CD4-positive, alpha-beta T cell (primary cell): ENCODE measurements around the gene IL17RC. TPM values are rescaled to one million over a fixed set of nuclear protein-coding genes. Genes with fewer than 3 reads are reported as not detected.

Experiments used
- ATAC-seq: fragments of 200-7000 bp; cut with Tn5 transposase; one replicate; pipeline ENCODE4 v1.10.0; 2022; ENCODE audit warnings: mild to moderate bottlenecking; ENCODE audit not compliant: poor library complexity
- CTCF ChIA-PET: fragments of 350-600 bp; sonication (Branson Sonifier 250); formaldehyde crosslinking; loops from one replicate; lab custom pipeline; 2021; ENCODE audit warnings: antibody characterized with exemption, inconsistent platforms; lab: Charles Lee
- POLR2A ChIA-PET: fragments of 350-600 bp; sonication (Branson Sonifier 250); formaldehyde crosslinking; loops from one replicate; lab custom pipeline; 2021; ENCODE audit warnings: antibody characterized with exemption, inconsistent platforms; lab: Charles Lee
- DNase-seq, 14 experiments: peaks; one replicate each; pipeline ENCODE4 v3.0.0-alpha.2; 2013 to 2020; ENCODE audit warnings: mixed read lengths in 2 of 14
- H3K27ac ChIP-seq, 2 donors: one replicate each; pipeline versions ENCODE4 v1.5.1 to v1.7.0; 2013; ENCODE audit warnings: low read length in 2 of 2, low read depth in 1 of 2, mild to moderate bottlenecking in 1 of 2
- H3K27me3 ChIP-seq, 2 experiments: 1 replicate in 1 of 2; 2 replicates in 1 of 2; pipeline versions ENCODE4 v1.6.1 to v1.7.0; 2013; ENCODE audit warnings: low read length in 2 of 2, control low read depth in 1 of 2, mild to moderate bottlenecking in 1 of 2, moderate library complexity in 1 of 2; ENCODE audit not compliant: insufficient read depth in 2 of 2, control insufficient read depth in 1 of 2
- H3K36me3 ChIP-seq: one replicate; pipeline ENCODE4 v1.6.1; 2013; ENCODE audit warnings: low read length, control low read depth; ENCODE audit not compliant: insufficient read depth
- H3K4me1 ChIP-seq: one replicate; pipeline ENCODE4 v1.6.1; 2013; ENCODE audit warnings: low read length, control low read depth; ENCODE audit not compliant: insufficient read depth
- H3K4me3 ChIP-seq: one replicate; pipeline ENCODE4 v1.5.1; 2013; ENCODE audit warnings: mild to moderate bottlenecking, low read length, moderate library complexity
- H3K9me3 ChIP-seq, 2 experiments: 1 replicate in 1 of 2; 2 replicates in 1 of 2; pipeline versions ENCODE4 v1.6.1 to v1.7.0; 2013; ENCODE audit warnings: low read length in 2 of 2, mild to moderate bottlenecking in 2 of 2, control low read depth in 1 of 2, moderate library complexity in 1 of 2; ENCODE audit not compliant: control insufficient read depth in 1 of 2, insufficient read depth in 1 of 2
- H3K27ac Mint-ChIP-seq: one replicate; pipeline ENCODE4 v1.8.0; 2020; ENCODE audit warnings: mixed read lengths
- H3K27me3 Mint-ChIP-seq: one replicate; pipeline ENCODE4 v1.8.0; 2021; ENCODE audit warnings: mixed read lengths
- H3K36me3 Mint-ChIP-seq: one replicate; pipeline ENCODE4 v1.8.0; 2021; ENCODE audit warnings: low read depth, mixed read lengths
- H3K4me1 Mint-ChIP-seq: one replicate; pipeline ENCODE4 v1.8.0; 2021; ENCODE audit warnings: low read depth, mixed read lengths
- H3K4me3 Mint-ChIP-seq: one replicate; pipeline ENCODE4 v1.8.0; 2020; ENCODE audit warnings: mild to moderate bottlenecking, mixed read lengths
- H3K9me3 Mint-ChIP-seq: one replicate; pipeline ENCODE4 v1.8.0; 2020; ENCODE audit warnings: mixed read lengths
- intact Hi-C, 2 experiments: fragments of 100-400 bp; cut with DNase I in 1 of 2; cut with micrococcal nuclease in 1 of 2; formaldehyde crosslinking; loops; one replicate each; pipeline versions ENCODE4 v1.15.1 to v1.9.0; 2023 to 2025; cut with DNase I, micrococcal nuclease
- total RNA-seq, 174 experiments: library from RNA in 2 of 174; stranded (reverse) in 2 of 174; gene quantifications; one replicate each; pipeline ENCODE4 v1.2.3 and lab custom pipeline; 2021 to 2026
- TF ChIP-seq, protein P1 (sequence below): fragments of 200-600 bp; IDR thresholded peaks from one replicate; pipeline ENCODE4 v1.8.0; 2022; ENCODE audit warnings: antibody characterized with exemption, mild to moderate bottlenecking

Gene IL17RC
- total RNA-seq, 2 experiments from 2014 or later = 0.42 to 0.88 TPM

DNA sequence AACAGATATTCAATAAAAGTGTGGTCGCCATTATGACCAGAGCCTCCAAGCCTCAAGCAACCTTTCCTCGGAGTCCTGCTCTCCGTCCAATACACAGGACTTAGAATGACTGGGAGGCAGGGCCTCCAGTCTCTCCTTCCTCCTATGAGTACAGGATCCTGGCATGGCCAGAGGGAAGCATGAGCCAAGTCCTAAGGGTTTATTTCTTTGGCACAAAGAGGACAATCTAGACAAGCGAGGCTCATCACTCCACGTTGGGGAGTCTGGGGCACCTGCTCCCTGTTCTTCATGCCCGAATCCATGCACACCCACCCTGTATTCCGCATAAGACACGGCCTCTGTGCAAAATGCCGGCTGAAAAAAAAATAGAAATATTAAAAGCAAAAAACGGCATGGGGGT is 28.5 kb downstream of the IL17RC start:
- H3K9me3 ChIP-seq = no peaks in the 10 kb centered on the region
- peaks cover 20% of the 10 kb centered on the region for H3K36me3 Mint-ChIP-seq
- H3K27me3 Mint-ChIP-seq = no peaks in the 10 kb centered on the region
- no peak overlapping the region for H3K27ac ChIP-seq
- no peak for DNase-seq
- ChIA-PET CTCF (interaction anchor here (1.9 kb wide), 1 partner anchor 13 kb away, joined by 20 read pairs; the partner anchor contains the start of gene CRELD1), POLR2A (interaction anchor here (1.5 to 2.9 kb wide), 3 partner anchors 12 to 41 kb away, joined by 7 to 86 read pairs (median 16); partner anchors contain the start of genes CRELD1 and EMC3)
- H3K4me1 ChIP-seq = peaks cover 7% of the 10 kb centered on the region
- H3K27ac Mint-ChIP-seq = peak overlapping the region; percentile 56
- H3K9me3 Mint-ChIP-seq = no peaks in the 10 kb centered on the region
- no peaks in the 10 kb centered on the region for H3K4me1 Mint-ChIP-seq
- H3K36me3 ChIP-seq = peaks cover 23% of the 10 kb centered on the region
- TF ChIP-seq, protein P1, sequence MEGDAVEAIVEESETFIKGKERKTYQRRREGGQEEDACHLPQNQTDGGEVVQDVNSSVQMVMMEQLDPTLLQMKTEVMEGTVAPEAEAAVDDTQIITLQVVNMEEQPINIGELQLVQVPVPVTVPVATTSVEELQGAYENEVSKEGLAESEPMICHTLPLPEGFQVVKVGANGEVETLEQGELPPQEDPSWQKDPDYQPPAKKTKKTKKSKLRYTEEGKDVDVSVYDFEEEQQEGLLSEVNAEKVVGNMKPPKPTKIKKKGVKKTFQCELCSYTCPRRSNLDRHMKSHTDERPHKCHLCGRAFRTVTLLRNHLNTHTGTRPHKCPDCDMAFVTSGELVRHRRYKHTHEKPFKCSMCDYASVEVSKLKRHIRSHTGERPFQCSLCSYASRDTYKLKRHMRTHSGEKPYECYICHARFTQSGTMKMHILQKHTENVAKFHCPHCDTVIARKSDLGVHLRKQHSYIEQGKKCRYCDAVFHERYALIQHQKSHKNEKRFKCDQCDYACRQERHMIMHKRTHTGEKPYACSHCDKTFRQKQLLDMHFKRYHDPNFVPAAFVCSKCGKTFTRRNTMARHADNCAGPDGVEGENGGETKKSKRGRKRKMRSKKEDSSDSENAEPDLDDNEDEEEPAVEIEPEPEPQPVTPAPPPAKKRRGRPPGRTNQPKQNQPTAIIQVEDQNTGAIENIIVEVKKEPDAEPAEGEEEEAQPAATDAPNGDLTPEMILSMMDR = no peak
- no peak for ATAC-seq
- peak overlapping the region; percentile 38 for H3K4me3 Mint-ChIP-seq
- H3K4me3 ChIP-seq = no peak overlapping the region
- H3K27me3 ChIP-seq = no peaks in the 10 kb centered on the region
- intact Hi-C loops = loop anchor here (5.0 kb wide), 2 partner anchors 93 to 443 kb away; no protein-coding TSS in a partner anchor

DNA sequence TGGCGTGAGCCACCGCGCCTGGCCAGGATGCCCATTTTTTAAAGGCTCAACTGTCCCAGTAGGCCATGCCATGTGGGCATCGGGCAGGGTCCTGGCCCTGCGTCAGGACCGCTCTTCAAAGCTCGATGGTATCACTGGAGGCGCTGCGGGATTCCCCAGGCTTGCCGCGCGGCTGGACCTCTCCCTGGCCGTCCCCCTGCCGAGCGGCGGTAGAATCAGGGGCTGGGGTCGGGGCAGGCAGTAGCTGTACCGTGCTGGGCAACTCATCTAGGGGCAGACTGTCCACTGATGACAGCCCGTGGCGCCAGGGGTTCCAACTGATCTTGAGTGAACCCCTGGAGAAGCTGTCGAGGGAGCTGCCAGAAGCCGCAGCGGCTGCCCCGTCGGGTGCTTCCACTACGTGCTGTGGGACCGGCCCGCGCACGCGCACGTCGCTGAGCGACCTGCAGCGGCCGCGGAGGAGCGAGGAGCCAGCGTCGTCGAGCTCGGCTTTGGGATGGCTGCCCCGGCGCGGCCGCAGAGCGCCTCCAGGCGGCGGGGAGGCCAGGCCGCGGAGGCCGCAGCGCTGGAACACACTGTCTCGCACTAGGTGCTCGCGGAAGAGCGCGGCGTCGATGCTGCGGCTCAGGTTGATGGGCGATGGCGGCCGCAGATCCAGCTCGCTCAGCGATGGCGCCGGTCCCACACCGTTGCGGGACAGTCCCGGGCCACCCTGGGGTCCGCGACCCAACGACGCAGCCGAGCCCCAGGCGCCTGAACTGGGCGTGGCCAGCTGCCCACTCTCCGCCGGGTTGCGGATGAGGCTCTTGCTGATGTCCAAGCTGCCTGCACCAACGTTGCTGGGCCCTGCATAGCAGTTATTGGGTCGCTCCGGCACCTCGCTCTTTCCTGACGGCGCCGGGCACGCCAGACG is 29.5 kb downstream of the IL17RC start:
- no peaks in the 10 kb centered on the region for H3K9me3 ChIP-seq
- H3K4me3 Mint-ChIP-seq = peak overlapping the region; percentile 62
- H3K4me1 Mint-ChIP-seq = peaks cover 7% of the 10 kb centered on the region
- H3K27me3 Mint-ChIP-seq = no peaks in the 10 kb centered on the region
- peaks cover 16% of the 10 kb centered on the region for H3K36me3 ChIP-seq
- intact Hi-C loops = loop anchor here (1.0 to 5.0 kb wide), 3 partner anchors 14 to 444 kb away; no protein-coding TSS in a partner anchor
- TF ChIP-seq, protein P1 = peak; percentile 34
- H3K36me3 Mint-ChIP-seq = peaks cover 16% of the 10 kb centered on the region
- H3K9me3 Mint-ChIP-seq = no peaks in the 10 kb centered on the region
- H3K27ac Mint-ChIP-seq = peak overlapping the region; percentile 70
- H3K4me3 ChIP-seq = peak overlapping the region; percentile 59
- peak; percentile 65 to 91 (median 78) for DNase-seq
- CTCF ChIA-PET = interaction anchor here (1.9 kb wide), 1 partner anchor 14 kb away, joined by 20 read pairs; the partner anchor contains the start of gene CRELD1
- POLR2A ChIA-PET = interaction anchor here (0.6 to 2.9 kb wide), 9 partner anchors 13 to 375 kb away, joined by 3 to 86 read pairs (median 6); partner anchors contain the start of genes ARPC4, CRELD1, EMC3 and JAGN1
- H3K27me3 ChIP-seq = no peaks in the 10 kb centered on the region
- H3K27ac ChIP-seq = peak overlapping the region; percentile 47 to 55
- peak; percentile 93 for ATAC-seq
- H3K4me1 ChIP-seq = peaks cover 16% of the 10 kb centered on the region
